HG02678 (cell line): ENCODE measurements around the gene RPTOR.
"Not testable (repeated sequence)": the region's sequence is repeated elsewhere in the genome, so short reads cannot be mapped to it uniquely, and the experiment has no call there.

Experiments
- ATAC-seq: cut with Tn5 transposase; IDR thresholded peaks from one replicate; pipeline ENCODE4 v1.9.1; 2021; ENCODE audit warnings: mild to moderate bottlenecking, moderate library complexity; ENCODE audit not compliant: unreplicated experiment

RPTOR gene

DNA sequence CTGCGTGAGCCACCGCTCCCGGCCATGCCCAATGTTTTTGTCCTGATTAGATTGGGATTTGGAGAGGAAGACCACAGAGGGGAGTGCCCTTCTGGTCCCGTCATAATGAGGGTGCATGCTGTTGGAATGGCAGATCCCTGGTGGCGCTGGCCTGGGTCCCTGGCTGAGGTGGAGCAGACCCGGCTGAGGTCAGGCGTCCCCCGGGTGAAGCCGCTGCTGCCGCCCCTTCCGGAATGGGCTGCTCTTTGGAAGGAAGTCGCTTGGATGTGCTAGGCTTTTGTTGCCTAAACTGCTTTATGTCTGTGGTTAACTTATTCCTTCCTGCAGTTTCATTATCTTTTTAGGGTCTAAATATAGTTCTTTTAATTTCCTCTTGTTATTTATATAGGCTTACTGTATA, 326.7 kb downstream of the RPTOR start:
- no peak for ATAC-seq

DNA sequence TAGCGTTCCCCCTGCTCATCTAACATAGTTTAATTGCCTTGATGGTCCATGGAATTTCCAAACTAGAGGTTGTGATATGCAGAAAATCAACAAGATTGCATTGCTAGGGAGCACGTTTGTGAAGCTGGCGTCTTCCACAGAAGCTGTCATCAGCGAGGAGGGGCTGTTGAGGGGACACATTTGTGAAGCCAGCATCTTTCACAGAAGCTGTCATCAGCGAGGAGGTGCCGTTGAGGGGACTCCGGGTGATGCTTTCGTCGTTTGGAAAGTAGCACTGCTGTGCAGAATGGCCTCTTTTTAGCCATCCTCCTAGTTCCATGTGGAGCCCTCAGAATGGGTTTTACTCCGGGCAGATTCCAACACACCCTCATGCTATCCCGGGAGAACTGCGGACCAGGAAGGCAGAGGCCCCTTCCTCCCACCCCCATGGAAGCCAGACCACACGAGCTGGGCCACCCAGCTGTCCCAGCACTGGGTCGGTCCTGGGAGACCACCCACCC, 327.4 kb downstream of the RPTOR start:
- ATAC-seq = no peak

DNA sequence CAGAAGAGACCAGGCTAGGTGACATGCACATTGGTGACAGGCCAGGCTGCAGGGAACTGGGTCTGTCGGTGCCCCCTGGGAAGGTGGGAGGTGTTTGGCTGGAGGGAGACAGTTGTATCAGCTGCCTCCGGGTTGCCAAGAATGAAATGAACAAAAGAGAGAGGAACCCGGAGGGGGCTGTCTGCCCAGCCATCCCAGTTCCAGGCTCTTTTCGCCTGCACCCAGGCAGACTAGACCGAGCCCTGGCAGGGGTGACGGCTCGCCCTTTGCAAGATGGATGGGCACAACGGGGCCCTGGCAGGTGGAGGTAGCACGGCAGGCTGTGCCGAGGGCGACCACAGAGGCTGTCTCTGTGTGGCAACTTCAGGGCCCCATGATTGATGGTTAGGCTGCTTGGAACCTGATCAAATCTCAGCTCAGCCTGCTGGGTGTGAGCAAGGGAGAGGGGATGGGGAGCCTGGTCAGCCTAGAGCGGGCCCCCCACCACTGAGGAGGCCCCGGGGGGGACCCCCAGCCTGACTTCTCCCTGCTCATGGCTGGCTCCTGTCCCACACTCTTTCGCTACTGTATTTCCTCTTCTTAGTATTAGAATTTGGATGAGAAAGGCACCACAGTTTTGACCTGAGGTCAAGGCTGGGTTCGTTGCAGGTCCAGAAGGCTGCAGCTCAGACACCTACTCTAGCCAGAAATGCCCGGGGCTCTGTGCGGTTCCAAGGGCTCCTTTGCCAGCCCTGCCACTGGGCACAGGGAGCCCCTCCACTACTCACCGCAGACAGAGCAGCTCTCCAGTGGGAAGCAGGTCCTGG, 328.1 kb downstream of the RPTOR start:
- no peak for ATAC-seq

- ATAC-seq = no peak
Measured at GRCh38 chr17:80873307-80873951, 328.8 kb downstream of the RPTOR start.

DNA sequence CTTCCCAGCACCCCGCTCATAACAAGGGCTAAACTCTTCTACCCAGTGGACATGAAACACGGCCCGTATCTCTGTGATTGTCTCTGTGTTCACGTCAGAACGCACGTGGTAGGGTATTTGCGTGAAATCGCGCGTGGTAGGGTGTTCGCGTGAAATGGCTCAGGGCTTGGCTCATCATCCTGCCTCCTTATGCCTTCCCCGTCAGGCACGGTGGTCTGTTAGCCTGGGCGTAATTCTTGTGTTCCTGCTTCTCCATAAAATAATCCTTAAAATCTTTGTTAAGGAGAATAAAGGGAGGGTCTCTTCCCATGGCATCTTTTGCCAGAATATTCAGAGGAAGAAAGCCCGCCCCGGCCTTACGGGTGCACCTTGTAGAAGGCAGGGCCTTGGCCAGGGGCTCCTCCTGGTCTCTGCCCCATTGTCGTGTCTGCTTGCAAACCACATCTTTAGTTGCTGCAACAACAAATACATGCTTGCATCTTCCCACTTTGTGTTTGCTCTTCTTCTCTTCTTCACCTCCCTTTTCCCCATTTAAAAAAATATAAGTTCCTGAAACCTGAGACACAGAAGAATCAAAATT, 330.3 kb downstream of the RPTOR start:
- no peak for ATAC-seq

GRCh38 chr17:80875480-80875995, 330.9 kb downstream of the RPTOR start:
- not testable (repeated sequence) for ATAC-seq

DNA sequence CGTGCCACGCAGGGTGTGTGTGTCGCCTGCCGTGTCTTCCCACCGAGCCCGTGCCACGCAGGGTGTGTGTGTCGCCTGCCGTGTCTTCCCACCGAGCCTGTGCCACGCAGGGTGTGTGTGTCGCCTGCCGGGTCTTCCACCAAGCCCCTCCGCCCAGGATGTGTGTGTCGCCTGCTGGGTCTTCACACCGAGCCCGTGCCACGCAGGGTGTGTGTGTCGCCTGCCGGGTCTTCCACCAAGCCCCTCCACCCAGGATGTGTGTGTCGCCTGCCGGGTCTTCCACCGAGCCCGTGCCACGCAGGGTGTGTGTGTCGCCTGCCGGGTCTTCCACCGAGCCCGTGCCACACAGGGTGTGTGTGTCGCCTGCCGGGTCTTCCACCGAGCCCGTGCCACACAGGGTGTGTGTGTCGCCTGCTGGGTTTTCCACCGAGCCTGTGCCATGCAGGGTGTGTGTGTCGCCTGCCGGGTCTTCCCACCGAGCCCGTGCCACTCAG, 331.9 kb downstream of the RPTOR start:
- not testable (repeated sequence) for ATAC-seq

DNA sequence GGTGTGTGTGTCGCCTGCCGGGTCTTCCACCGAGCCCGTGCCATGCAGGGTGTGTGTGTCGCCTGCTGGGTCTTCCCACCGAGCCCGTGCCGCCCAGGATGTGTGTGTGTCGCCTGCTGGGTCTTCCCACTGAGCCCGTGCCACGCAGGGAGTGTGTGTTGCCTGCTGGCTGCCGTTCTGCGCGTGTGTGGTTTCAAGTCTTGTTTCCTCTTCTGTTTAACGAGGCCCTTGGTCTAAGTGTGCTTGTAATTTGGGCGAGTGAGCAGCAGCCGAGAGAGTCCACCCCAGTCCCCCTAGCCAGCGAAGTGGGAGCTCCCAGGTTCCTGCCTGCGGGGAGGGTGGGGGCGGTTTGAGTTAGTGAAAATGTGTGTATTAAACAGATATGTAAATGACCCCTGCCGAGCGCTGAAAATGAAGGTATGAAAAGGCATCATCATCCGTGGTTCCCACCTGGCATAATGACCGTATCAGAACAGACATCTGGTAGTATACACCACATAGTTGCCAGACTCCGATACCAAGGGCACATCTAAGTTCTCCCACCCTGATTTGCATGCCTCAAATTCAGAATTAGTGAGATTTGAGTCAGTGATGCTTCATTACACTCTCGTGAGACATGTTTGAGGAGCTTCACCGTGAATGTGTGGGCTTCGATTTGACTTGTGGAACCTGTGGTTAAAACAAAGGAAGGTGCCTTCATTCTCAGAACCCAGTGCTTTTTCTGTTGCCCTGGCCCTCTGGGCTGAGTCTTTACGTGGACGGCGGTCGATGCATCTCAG, 332.5 kb downstream of the RPTOR start:
- ATAC-seq = peak; percentile 82

- ATAC-seq = peak; percentile 8
Measured at GRCh38 chr17:80877729-80878303, 333.2 kb downstream of the RPTOR start.

DNA sequence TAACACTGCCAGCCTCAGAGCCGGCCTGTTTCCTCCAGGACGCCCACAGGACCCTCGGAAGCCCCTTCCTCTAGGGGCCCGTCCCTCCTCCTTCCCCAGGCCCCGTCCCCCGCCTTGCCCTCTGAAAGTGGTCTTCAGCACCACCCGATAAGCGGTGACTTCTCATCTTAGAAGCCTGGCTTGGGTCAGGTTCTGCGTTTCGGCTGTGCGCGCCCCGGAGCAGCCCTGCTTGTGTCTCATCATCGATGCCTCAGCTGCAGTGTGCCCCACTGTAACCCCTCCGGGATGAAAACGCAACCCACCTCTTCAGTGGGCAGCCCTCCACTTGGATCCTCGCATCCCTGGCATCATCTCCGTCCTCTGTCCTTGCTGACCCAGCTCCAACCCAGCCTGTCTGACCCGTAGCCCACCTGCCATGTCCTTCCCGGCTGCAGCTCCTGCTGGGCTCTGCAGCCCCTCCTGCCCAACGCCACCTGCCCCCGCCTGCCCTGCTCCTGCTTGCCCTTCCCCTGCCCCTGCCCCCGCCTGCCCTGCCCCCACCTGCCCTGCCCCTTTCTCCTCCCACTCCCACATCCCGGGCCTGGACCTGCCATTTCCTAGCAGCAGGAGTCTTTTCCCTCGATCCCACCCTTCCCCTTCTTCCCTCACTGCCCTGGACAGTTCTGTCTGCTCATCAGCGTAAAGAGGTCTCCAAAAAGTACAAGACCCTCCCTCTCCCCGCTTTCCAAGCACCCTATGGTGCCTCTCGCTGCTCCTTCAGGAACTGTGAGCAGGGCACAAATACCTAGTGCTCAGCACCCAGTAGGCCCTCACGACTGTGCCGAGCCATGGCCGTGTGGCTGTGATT, 334.5 kb downstream of the RPTOR start:
- no peak for ATAC-seq

DNA sequence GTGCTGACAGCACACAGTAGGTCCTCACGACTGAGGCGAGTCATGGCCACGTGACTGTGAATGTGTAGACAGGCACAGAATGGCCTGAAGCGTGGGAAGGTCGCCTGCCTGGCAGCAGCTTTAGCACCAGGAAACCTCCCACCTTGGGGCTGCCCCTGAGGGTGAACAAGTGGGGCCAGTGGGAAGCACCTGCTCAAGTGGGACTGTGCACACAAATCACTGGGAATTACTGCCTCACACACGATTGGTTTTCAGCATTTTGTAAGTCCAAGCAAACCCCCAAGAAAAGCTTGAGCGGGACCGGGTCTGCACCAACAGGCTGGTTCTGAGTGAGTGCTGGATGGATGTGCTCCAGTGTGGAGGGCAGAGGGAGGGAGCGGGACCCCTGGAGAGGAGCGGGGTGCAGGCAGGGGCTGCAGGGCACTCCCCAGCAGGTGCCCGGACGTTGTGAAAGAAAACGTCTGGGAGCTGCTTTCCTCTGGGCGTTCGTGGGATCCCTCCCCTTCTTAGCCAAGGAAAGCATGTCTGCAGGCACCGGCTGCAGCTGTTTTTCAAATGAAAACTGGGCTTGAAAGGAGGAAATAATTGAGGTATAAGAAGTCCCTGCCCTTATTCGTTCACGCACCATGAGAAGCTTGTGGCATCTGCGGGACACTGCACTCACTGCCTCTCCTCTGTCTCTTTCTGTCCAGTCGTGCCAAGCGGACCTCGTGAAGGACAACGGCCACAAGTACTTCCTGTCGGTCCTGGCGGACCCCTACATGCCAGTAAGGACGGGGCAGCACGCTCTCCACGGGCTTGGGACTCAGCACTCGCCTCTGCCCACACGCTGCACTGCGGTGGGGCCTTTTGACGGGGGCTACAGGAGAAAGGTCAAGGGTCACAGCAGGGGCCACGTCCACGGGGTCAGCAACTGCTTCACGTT, 335.3 kb downstream of the RPTOR start:
- no peak for ATAC-seq

- ATAC-seq = no peak
Measured at GRCh38 chr17:80880648-80880985, 336.0 kb downstream of the RPTOR start.

DNA sequence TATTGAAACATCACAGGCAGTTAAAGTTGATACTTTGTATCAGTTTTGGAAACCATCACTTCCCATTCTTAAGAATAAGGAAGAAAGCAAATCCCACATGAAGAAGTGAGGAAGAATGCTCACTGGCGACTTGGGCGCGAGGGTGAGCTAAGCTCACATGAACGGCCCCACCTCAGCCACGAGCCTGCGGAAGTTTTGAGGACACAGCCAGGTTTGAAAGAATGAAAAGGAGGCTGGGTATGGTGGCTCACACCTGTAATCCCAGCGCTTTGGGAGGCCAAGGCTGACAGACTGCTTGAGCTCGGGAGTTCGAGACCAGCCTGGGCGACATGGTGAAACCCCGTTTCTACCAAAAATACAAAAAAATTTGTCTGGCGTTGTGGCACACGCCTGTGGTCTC, 336.7 kb downstream of the RPTOR start:
- no peak for ATAC-seq

GRCh38 chr17:80882323-80882722, 337.7 kb downstream of the RPTOR start:
- ATAC-seq = no peak

DNA sequence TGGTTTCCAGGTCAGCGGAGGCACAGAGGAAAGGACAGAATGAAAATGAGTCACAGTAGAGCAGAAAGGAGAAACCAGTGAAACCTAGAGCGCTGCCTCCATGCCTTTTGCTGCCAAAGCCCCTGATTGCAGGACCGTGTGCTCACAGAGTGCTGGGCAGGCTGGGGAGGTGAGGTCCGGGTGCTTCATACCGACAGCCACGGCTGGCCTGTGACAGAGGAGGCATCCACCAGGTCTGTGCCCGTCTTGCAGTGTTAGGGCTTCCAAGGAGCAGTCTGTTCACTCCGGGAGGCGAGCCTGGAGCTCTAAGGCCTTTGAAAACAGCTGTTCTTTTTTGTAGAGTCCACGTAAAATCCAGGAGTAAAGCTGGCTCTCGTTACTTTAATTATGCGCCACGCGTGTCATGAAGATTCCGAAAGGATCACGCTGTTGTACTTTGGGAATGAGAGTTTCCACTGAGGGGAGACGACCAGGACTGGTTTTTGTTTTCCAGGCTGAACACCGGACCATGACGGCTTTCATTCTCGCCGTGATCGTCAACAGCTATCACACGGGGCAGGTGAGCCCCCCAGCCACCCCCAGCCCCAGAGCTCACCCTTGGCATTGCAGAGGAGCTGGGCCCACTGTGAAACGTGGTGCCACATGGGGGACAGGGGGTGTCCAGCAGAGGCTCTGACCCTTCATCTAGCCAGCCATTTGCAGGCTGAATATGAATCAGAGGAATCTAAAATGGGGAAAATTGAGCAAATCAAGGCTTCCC, 338.5 kb downstream of the RPTOR start:
- no peak for ATAC-seq

DNA sequence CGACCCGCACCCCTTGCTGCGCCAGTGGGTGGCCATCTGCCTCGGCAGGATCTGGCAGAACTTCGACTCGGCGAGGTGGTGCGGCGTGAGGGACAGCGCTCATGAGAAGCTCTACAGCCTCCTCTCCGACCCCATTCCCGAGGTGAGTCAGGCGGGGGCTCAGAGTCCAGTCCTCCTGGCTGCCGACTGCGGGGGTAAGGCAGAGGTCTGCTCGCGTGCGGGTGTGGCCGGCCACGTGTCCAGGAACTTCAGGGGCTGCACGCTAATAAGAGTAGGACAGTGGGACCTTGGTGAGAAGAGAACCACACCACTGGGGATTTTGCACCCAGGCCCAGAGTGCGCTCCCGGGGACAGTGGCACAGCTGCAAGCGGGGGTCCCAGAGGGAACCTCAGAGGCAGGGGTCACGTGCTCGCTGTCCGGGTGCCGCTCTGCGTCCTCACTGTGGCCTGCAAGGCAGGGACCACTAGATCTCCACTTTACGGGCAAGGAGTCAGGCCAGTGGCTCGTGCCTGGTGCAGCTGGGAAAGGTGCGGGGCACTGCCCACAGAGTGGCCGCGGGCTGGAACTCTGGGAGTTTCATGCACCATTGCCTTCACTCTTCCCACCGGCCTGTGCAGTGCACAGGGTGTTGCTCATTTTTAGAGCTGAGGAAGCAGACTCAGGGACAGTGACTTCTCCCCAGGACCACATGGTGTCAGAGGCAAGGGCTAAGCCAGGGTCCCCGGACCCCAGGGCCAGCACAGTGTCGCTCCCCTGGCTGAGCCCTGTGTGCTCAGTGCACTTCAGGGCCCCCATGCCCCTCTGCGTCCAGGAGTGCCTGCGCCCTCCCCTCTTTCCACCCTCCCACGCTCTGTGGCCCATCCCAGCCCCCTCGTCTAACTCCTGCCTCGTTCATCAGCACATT, 339.4 kb downstream of the RPTOR start:
- no peak for ATAC-seq

DNA sequence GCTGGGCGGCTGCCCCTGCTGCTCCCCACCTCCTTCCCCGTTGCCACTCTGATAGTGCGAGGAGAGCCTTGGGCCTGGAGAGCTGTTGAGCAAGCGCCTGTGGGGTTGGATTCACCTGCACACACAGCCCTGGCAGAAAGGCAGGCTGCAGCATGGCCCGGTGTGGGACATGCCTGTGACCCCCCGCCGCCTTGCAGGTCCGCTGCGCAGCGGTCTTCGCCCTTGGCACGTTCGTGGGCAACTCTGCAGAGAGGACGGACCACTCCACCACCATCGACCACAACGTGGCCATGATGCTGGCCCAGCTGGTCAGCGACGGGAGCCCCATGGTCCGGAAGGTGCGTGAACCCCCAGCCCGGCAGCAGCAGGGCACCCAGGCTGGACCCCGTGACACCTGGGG, 340.2 kb downstream of the RPTOR start:
- no peak for ATAC-seq
